C1 segment of cervical spinal cord (tissue), 14 donors: ENCODE measurements around the gene PLEKHG2.
A peak's percentile ranks its signal among the peaks of the same experiment; 100 is the strongest.

Experiments used
- DNase-seq, 14 donors: peaks; one replicate each; lab custom pipeline; 2025; lab: John Stamatoyannopoulos, UW

The PLEKHG2 gene

GRCh38 chr19:39417463-39418181, 5.2 kb downstream of the PLEKHG2 start:
- DNase-seq, result no peak

- no peak for DNase-seq
Measured at GRCh38 chr19:39419003-39419402, 6.5 kb downstream of the PLEKHG2 start.

GRCh38 chr19:39420769-39421168, 8.3 kb downstream of the PLEKHG2 start:
- DNase-seq, result no peak

- no peak for DNase-seq
Measured at GRCh38 chr19:39422020-39422419, 9.6 kb downstream of the PLEKHG2 start.

GRCh38 chr19:39423258-39424086, 11.0 kb downstream of the PLEKHG2 start:
- DNase-seq, result no peak

GRCh38 chr19:39424934-39425333, 12.5 kb downstream of the PLEKHG2 start:
- no peak for DNase-seq

GRCh38 chr19:39425744-39426143, 13.3 kb downstream of the PLEKHG2 start:
- DNase-seq, result no peak

GRCh38 chr19:39426170-39426569, 13.7 kb downstream of the PLEKHG2 start:
- no peak for DNase-seq

- DNase-seq, result no peak
Measured at GRCh38 chr19:39427707-39428106, 15.2 kb downstream of the PLEKHG2 start.

GRCh38 chr19:39428283-39429112, 16.0 kb downstream of the PLEKHG2 start:
- DNase-seq, result no peak

- peak in 3 of 14 donors; percentile 9 to 38 (median 26) for DNase-seq
Measured at GRCh38 chr19:39430675-39431593, 18.5 kb downstream of the PLEKHG2 start.

GRCh38 chr19:39432677-39433025, 20.2 kb downstream of the PLEKHG2 start:
- no peak for DNase-seq

- no peak for DNase-seq
Measured at GRCh38 chr19:39433480-39434079, 21.1 kb downstream of the PLEKHG2 start.

- no peak for DNase-seq
Measured at GRCh38 chr19:39434123-39435076, 21.9 kb downstream of the PLEKHG2 start.

- peak; percentile 86 to 98 (median 96) for DNase-seq
Measured at GRCh38 chr19:39435499-39436349, 23.3 kb downstream of the PLEKHG2 start, which contains the start of gene RPS16. Gene RPS16 (minus strand): TSS chr19:39435949. CDS start chr19:39435895, 54 bp downstream.

GRCh38 chr19:39436350-39436716, 23.9 kb downstream of the PLEKHG2 start:
- no peak for DNase-seq

GRCh38 chr19:39438270-39438934, 25.9 kb downstream of the PLEKHG2 start:
- DNase-seq, result no peak
